SJSA1 (cell line): Measurements from ENCODE around the gene ACTR3. TPM values are rescaled to one million over a fixed set of nuclear protein-coding genes. Genes with fewer than 3 reads are reported as not detected.
A peak's percentile ranks its signal among the peaks of the same experiment; 100 is the strongest.
"Not testable (repeated sequence)": the region's sequence is repeated elsewhere in the genome, so short reads cannot be mapped to it uniquely, and the experiment has no call there.

Experiments used
- DNase-seq, 2 experiments: peaks; one replicate each; pipeline ENCODE4 v3.0.0-alpha.2; 2015 to 2020; ENCODE audit warnings: low spot score in 2 of 2, low read depth in 1 of 2
- H3K27ac ChIP-seq: fragments of 250-450 bp; sonication (Bioruptor Pico); 2 replicates; pipeline ENCODE4 v1.5.1; 2020; ENCODE audit warnings: mild to moderate bottlenecking, moderate library complexity
- H3K27me3 ChIP-seq: fragments of 250-450 bp; sonication (Bioruptor Pico); replicated peaks from 2 replicates; pipeline ENCODE4 v1.5.1; 2020; ENCODE audit warnings: mild to moderate bottlenecking, moderate library complexity
- H3K36me3 ChIP-seq: fragments of 250-450 bp; sonication (Bioruptor Pico); 2 replicates; pipeline ENCODE4 v1.5.1; 2020; ENCODE audit warnings: mild to moderate bottlenecking
- H3K4me1 ChIP-seq: fragments of 250-450 bp; sonication (Bioruptor Pico); replicated peaks from 2 replicates; pipeline ENCODE4 v1.6.1; 2021; ENCODE audit warnings: mild to moderate bottlenecking
- H3K4me3 ChIP-seq: fragments of 250-450 bp; sonication (Bioruptor Pico); 2 replicates; pipeline ENCODE4 v1.5.1; 2020; ENCODE audit warnings: mild to moderate bottlenecking
- H3K9me3 ChIP-seq: fragments of 250-450 bp; sonication (Bioruptor Pico); replicated peaks from 2 replicates; pipeline ENCODE4 v1.5.1; 2020; ENCODE audit warnings: mild to moderate bottlenecking
- total RNA-seq: library from RNA; depleted of rRNA; stranded (reverse); fragments of >200 nt; shearing (Covaris generic); gene quantifications from 2 replicates; pipeline ENCODE4 v1.2.3, GENCODE V29; 2014; rRNA removed

Gene ACTR3
- 698 and 739 TPM in 2 replicates for total RNA-seq

DNA sequence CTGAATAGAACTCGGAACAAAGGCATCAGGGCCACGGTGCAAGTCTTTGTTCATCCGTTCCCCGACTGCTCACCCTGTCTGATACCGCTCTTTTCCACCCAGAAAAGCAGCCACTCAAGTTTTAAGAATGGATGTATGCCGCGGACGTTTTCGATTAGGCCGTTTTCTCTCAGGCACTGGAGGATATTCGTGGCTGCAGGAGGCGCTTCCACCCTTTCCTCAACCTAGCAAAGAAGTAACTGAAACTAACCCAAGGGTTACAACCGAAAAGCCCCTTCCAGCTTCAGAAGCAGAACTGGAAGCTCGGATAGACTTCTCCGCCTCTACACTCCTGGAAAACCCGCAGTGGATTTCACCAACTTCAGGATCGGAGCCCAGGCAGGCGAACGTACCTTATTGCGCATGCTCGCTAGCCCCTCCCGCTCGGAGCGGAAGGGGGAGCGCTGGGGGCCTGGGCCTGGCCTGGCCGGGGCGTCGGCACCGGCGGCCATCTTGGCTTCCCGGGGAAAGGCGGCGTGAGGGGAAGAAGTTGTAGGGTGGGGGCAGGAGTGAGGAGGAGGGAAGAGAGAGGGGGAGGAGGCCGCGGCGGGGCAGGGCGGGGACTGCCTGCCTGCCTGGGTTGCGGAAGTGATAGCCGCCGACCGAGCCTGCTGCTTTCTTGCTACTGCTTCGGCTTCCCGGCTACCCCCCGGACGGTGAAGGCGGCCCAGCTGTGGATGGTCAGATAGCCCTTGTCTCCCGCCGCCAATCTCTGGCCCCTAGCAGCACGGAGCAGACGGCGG, at the start of gene ACTR3:
Gene ACTR3 (plus strand): TSS at position 619 of the 782 bp plus-strand sequence. CDS start 191 bp downstream, outside the sequence.
- Histone ChIP-seq H3K4me3 (peak within 1 kb of the TSS; percentile 76), H3K36me3 (peaks cover 36% of the 10 kb centered on the region), H3K4me1 (peaks cover 72% of the 10 kb centered on the region), H3K27ac (peak within 1 kb of the TSS; percentile 81), H3K27me3 (no peaks in the 10 kb centered on the region), H3K9me3 (no peaks in the 10 kb centered on the region)
- peak; percentile 99 for DNase-seq

DNA sequence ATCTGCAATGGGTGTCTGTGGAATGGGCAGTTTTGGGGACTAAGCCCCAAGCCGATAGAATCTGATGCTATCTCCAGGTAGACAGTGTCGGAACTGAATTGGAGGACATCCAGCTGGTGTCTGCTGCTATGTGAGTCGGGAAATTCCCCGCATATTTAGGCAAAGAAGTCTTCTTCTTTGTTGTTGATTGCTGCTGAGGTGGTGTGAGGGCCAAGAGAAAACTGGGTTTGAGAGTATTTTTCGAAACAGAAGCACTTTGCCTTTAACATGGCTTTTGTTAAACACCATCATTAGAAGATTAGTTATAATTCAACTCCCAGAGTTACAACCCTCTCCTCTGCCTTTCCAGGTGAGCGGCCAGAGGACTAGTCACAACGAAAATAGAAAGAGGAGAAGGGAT, 49.4 kb upstream of the ACTR3 start:
- H3K27ac ChIP-seq, result no peak overlapping the region
- no peaks in the 10 kb centered on the region for H3K36me3 ChIP-seq
- no peak for DNase-seq
- no peak overlapping the region for H3K4me3 ChIP-seq
- H3K9me3 ChIP-seq, result no peaks in the 10 kb centered on the region
- no peaks in the 10 kb centered on the region for H3K4me1 ChIP-seq
- H3K27me3 ChIP-seq, result no peaks in the 10 kb centered on the region; the same call in 1 of the 2 replicates

DNA sequence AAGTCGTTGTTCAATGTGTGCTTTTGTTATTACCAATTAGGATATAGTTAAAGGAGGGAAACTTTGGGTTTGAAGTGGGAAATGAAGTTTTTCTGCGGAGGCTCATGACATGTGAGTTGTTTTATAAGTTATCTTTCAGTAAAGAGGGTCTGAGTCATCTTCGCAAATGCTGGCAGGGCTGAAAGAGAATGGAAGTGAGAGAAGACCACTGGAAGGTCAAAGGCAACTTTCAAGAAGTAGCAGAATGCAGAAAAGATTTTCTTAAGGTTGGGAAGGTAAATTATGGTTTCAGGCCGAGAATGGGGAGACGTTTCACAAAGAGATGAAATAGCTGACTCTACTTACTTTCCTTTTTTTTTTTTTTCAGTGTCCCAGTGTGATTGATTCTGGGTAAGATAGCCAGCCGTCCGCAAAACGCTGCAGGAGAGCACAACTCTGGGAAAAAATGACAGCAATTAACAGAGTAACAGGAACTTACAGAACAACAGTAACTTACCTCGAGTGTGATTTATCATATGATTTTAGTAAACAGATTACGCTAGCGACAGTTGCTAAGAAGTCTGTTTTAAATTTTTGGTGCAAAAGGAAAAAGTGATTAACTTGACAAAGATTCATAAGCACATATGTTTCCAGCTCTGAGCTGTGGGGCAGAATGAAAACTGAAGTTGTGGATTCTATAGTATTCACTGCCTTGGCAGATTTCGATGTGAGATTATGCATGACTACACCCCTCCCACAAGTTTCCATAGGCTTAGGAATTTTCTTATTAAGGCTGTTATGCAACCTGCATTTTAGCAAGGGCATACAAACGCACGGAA, 46.8 kb upstream of the ACTR3 start:
- no peak overlapping the region for H3K27ac ChIP-seq
- H3K4me3 ChIP-seq, result no peak overlapping the region
- H3K9me3 ChIP-seq, result 0 out of 2 replicates have a peak, but pooled peaks cover 3% of the 10 kb centered on the region
- DNase-seq, result no peak
- no peaks in the 10 kb centered on the region for H3K36me3 ChIP-seq
- H3K27me3 ChIP-seq, result no peaks in the 10 kb centered on the region; the same call in 1 of the 2 replicates
- no peaks in the 10 kb centered on the region for H3K4me1 ChIP-seq

DNA sequence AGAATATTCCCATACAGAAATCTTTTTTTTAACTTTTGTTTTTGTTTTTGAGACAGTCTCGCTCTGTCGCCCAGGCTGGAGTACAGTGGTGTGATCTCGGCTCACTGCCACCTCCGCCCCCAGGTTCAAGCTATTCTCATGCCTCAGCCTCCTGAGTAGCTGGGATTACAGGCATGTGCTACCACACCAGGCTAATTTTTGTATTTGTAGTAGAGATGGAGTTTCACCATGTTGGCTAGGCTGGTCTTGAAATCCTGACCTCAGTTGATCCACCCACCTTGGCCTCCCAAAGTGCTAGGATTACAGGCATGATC, 46.2 kb upstream of the ACTR3 start:
- H3K9me3 ChIP-seq, H3K4me1 ChIP-seq, H3K4me3 ChIP-seq, H3K27me3 ChIP-seq, H3K27ac ChIP-seq, DNase-seq, H3K36me3 ChIP-seq: not testable (repeated sequence)

DNA sequence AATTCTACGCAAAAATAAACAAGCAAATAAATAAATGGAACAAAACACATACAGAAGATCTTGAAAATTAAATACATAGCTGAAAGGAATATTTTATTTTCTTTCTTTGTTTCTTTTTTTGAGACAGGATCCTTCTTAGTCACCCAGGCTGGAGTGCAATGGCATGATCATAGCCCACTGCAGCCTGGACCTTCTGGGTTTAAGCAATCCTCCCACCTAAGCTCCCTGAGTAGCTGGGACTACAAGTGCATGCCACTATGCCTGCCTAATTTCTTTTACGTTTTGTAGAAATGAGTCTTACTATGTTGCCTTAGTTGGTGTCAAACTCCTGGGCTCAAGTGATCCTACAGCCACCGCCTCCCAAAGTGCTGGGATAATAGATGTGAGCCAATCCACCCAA, 44.6 kb upstream of the ACTR3 start:
- Histone ChIP-seq H3K4me3 (no peak overlapping the region), H3K27ac (no peak overlapping the region), H3K9me3 (0 out of 2 replicates have a peak, but pooled peaks cover 3% of the 10 kb centered on the region), H3K36me3 (no peaks in the 10 kb centered on the region), H3K27me3 (no peaks in the 10 kb centered on the region; the same call in 1 of the 2 replicates), H3K4me1 (no peaks in the 10 kb centered on the region)
- no peak for DNase-seq

DNA sequence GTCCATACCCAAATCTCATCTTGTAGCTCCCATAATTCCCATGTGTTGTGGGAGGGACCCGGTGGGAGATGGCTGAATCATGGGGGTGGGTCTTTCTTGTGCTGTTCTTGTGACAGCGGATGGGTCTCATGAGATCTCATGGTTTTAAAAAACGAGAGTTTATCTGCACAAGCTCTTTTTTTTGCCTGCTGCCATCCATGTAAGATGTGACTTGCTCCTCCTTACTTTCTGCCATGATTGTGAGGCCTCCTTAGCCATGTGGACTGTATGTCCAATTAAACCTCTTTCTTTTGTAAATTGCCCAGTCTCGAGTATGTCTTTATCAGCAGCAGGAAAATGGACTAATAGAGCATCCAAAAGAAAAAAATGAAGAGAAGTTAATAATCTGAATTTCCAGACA, 44.1 kb upstream of the ACTR3 start:
- H3K36me3 ChIP-seq, H3K27ac ChIP-seq, H3K4me1 ChIP-seq, H3K9me3 ChIP-seq, DNase-seq, H3K4me3 ChIP-seq, H3K27me3 ChIP-seq: not testable (repeated sequence)

DNA sequence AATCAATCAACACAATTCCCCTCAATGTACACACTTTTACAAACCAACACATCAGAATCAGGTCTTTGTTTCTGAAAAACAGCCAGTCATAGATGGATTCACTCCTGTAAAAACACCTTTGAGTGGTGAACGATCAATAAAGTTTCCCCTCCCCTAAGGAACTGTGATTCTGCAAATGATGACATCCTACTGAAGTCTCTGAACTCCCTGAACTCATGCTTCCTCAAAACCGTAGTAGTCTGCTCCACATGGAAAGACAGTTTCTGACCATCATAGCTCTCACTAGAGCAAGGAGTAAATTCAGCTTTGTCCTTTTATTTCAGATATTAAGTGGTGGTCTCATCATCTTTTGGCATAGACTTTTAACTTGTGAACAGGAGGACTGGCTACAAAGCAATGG, 43.5 kb upstream of the ACTR3 start:
- no peak overlapping the region for H3K27ac ChIP-seq
- H3K27me3 ChIP-seq, result no peaks in the 10 kb centered on the region
- H3K9me3 ChIP-seq, result 0 out of 2 replicates have a peak, but pooled peaks cover 3% of the 10 kb centered on the region
- H3K4me3 ChIP-seq, result no peak overlapping the region
- DNase-seq, result no peak
- H3K36me3 ChIP-seq, result no peaks in the 10 kb centered on the region
- no peaks in the 10 kb centered on the region for H3K4me1 ChIP-seq

DNA sequence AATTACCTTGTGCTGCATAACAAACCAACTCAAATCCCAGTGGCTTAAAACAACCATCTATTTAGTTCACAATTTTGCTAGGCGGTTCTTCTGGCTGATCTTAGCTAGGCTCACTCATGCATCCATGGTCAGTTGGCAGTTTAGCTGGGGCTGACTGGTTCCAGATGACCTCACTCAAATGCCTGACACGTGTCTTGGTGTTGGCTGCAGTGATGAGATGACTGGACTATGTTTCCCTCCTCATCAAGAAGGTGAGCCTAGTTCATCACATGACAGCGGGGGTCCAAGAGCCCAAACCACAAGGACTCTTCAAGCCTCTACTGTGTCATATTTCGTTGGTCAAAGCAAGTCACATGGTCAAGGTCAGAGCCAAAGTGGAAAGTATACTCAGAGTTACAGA, 42.7 kb upstream of the ACTR3 start:
- DNase-seq, result no peak
- Histone ChIP-seq H3K27ac (no peak overlapping the region), H3K9me3 (0 out of 2 replicates have a peak, but pooled peaks cover 3% of the 10 kb centered on the region), H3K27me3 (no peaks in the 10 kb centered on the region), H3K4me3 (no peak overlapping the region), H3K36me3 (no peaks in the 10 kb centered on the region), H3K4me1 (no peaks in the 10 kb centered on the region)

DNA sequence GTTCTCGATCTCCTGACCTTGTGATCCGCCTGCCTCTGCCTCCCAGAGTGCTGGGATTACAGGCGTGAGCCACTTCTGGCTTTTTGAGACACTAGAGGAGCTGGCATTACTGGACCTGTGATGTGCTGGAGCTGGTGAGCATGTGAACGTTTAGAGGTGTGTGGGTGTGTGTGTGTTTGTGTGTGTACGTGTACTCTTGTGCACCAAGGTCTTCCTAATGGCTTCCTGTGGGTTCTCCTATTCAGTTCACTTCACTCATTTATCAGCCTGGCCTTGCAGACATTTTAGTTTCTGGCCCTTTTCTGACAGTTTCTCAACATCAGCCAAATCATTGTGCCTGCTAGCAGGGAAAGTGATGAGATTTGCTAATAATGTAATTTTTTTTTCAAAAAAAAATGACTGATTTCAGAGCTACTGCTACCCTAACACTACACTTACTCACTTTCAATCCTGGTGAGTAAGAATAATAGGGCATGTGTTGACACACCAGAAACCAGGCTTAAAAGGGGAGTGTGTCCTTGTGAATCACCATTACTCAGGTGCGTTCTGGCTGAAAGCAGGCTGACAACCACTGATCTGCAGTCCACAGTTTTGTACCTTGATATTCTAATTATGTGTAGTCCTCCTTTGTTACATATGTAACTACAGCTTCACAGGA, 41.0 kb upstream of the ACTR3 start:
- no peak for DNase-seq
- H3K4me3 ChIP-seq, result no peak overlapping the region
- H3K9me3 ChIP-seq, result 0 out of 2 replicates have a peak, but pooled peaks cover 3% of the 10 kb centered on the region
- no peaks in the 10 kb centered on the region for H3K36me3 ChIP-seq
- H3K27ac ChIP-seq, result no peak overlapping the region
- H3K27me3 ChIP-seq, result no peaks in the 10 kb centered on the region
- H3K4me1 ChIP-seq, result no peaks in the 10 kb centered on the region

DNA sequence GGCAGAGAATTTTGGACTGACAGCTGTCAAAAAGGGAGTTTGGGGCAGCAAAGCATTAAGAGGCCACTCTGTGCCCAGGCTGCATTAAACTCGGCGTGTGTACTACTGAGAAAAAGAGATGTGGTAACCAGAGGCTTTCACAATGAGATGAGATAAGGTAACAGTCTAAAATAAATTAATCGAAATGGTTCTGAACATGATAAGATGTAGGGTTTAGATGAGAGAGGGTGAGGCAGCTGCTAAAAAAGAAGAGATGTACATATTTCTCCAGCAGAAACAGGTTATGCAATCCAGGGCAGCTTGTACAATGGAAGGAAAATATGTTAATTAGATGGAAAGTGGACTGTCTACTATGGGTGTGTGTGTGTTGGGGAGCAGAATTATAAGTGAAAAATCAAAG, 39.2 kb upstream of the ACTR3 start:
- H3K36me3 ChIP-seq, result no peaks in the 10 kb centered on the region
- H3K9me3 ChIP-seq, result 0 out of 2 replicates have a peak, but pooled peaks cover 3% of the 10 kb centered on the region
- no peaks in the 10 kb centered on the region for H3K4me1 ChIP-seq
- no peak for DNase-seq
- no peaks in the 10 kb centered on the region for H3K27me3 ChIP-seq
- H3K4me3 ChIP-seq, result no peak overlapping the region
- no peak overlapping the region for H3K27ac ChIP-seq

DNA sequence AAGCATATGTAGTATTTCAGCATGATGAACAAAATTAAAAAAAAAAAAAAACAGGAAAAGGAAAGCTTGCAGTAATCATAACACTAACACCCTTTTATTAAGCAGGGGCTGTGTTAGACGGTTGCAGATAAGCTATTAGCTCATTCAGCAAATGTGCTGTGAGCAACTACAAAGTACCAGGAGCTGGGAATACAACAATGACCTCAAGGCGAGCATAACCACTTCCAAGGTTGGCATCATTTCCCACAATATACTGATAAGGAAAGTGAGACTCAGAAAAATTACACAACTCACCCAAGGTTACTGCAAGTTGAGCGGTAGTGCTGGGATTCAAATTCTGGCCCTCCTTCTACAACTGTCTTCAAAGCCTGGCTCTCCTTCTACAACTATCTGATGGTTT, 38.2 kb upstream of the ACTR3 start:
- no peak for DNase-seq
- H3K4me1 ChIP-seq, result no peaks in the 10 kb centered on the region

DNA sequence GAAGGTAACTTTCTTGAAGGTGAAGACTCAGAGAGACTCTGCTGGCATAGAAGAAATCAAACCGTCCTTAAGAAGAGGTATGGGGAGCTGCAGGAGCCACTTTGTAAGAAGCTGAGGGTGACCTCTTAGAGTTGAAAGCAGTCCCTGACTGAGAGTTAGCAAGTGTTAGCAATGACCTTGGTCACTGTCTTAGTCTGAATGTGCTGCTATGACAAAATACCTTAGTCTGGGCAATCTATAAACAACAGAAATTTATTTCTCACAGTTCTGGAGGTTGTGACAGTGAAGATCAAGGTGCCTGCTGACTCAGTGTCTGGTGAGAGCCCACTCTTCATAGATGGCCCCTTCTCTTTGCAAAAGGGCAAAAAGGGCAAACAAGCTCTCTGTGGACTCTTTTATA, 35.7 kb upstream of the ACTR3 start:
- DNase-seq, result no peak
- Histone ChIP-seq H3K4me1 (peaks cover 11% of the 10 kb centered on the region), H3K36me3 (no peaks in the 10 kb centered on the region), H3K9me3 (no peaks in the 10 kb centered on the region), H3K4me3 (no peak overlapping the region), H3K27ac (no peak overlapping the region), H3K27me3 (no peaks in the 10 kb centered on the region)

More for the DNA sequence above, 38.2 kb upstream of the ACTR3 start:
- Histone ChIP-seq H3K27me3 (no peaks in the 10 kb centered on the region), H3K9me3 (0 out of 2 replicates have a peak, but pooled peaks cover 3% of the 10 kb centered on the region), H3K27ac (no peak overlapping the region), H3K36me3 (no peaks in the 10 kb centered on the region), H3K4me3 (no peak overlapping the region)

DNA sequence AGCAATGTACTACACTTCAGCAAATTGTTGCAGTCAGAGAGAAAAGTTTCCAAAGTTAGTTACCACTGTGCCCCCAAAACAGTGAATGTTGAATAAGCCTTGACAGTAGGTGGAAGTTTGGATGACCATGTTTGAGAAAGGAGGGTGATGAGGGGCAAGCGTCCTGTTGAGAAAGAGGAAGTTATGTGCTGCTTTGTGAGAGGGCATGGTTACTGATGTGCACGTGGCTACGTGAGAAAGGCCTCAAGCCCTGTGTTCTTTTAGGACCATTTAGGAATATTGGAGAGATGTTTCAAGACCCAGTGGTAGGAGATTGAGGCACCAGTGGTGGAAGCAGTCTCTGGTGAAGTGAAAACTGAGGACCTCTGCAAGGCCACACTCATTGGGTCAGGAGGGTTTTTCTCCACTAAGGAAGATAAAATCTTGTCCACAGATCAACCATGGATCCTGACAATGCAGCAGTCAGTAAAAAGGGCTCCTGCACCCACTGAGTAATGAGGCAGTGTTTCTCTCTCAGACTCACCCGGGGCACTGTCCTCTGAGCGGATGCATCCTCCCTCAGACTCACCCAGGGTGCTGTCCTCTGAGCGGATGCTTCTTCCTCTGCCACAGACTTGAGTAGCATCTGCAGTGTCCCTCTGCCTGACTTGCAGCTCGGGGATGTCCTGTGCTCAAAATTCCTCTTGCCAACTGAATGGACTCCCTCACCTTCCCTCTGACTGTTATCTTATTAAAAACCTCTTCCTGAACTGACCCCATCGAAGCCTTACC, 34.7 kb upstream of the ACTR3 start:
- no peak overlapping the region for H3K4me3 ChIP-seq
- H3K27ac ChIP-seq, result no peak overlapping the region
- DNase-seq, result no peak
- H3K9me3 ChIP-seq, result no peaks in the 10 kb centered on the region
- H3K27me3 ChIP-seq, result no peaks in the 10 kb centered on the region
- peaks cover 12% of the 10 kb centered on the region for H3K4me1 ChIP-seq
- H3K36me3 ChIP-seq, result no peaks in the 10 kb centered on the region
